ENCODE results near the gene DAAM1.

DAAM1 gene

DNA sequence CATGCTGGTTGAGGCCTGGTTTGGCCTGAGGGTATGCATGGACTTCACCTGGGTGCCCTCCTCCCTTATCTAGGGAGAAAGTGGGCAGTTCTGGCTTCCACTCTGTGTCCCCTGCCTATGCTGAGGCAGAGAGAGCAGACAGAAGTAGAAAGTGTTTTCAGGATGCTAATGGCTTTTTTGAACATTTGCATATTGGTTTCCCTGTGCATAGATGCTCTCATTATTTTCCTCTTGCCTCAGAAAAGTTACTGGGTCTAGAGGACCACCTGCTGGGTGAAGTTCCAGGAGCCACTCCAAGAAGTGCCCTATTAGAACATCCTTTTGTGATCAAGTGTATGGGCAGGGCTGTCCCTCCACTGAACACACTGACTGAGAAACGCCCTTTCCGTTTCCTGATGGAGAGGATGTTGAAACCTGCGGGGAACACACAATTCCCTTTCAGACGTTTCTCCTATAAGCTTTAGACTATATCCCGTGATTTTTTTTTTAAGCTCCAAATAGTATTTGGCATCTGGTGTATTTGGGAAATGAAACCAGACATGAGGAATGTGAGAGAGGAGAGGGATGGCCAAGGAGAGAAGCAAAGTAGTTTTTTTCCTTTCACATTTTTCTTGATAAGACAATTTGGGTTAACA, 66.6 kb downstream of the DAAM1 start:
- no peak for DNase-seq (ENCODE audit: low read depth, low spot score)

DNA sequence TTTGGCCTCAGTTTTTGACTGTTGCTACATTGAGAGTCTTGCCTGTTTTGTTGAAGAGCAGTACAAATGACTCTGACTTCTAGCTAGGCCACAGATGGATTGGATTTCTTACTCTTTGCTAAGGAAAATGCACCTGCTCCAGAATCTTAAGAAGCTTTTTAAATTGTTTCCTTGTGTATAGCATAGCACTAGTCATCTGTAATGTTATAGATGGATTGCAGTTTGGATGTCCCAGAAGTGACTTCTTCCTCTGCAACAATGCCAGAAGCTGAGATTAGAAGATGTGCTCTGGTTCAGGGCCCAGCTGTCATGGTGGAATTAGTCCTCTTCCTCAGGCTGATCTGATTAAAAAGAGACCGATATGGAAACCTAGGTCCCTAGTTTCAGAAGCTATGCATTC, 67.9 kb downstream of the DAAM1 start:
- no peak for DNase-seq (ENCODE audit: low read depth, low spot score)

DNA sequence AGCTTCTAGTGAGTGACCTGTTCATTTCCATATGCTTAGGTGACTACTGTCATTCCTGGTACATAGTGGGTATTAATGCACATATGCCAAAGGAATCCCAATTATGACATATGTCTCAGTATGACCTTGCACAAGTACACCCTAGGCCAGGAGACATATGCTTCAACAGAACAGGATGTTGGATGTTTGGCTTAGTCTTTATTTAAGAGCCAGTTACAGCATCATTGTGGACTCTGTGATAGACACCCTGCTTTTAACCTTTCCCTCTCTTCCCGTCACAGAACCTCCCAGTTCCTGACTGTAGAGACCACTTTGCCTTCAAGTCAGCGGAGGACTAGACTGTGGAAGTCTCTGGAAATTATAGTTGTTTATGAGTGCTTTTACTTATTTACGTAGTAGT, 72.9 kb downstream of the DAAM1 start:
- no peak for DNase-seq (ENCODE audit: low read depth, low spot score)

DNA sequence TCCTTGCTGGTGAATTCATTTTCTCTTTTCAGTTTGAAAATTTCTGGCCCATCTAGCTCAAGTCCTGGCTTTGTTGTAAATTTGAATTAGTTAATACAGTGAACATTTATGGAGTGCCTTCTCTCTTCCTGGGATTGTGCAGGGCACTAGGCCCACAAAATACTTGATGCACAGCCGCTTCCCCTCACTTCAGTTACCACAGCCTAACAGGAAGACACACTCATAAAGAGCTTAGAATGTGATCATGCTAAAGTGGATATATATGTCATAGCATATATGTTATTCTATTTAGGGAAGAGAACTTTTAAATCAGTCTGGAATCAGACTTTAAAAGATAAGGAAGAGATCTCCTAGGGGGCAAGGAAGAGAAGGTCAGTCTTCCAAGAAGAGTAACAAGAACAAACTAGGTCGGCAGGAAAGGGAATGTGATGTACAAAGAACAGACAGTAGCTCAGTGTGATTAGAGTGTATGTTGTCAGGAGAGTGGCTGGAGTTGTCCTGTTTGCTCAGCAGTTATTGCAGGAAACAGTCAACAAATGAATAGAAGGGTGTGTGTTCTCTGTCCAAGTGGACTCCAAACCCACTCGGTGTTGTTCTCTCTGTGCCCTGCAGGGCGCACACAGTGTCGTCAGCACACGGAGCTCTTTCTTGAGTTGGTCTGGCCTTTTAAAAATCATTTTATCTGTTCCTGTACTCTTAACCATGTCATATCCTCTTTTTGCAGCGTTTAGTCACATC, 74.4 kb downstream of the DAAM1 start:
- DNase-seq (ENCODE audit: low read depth, low spot score): no peak

DNA sequence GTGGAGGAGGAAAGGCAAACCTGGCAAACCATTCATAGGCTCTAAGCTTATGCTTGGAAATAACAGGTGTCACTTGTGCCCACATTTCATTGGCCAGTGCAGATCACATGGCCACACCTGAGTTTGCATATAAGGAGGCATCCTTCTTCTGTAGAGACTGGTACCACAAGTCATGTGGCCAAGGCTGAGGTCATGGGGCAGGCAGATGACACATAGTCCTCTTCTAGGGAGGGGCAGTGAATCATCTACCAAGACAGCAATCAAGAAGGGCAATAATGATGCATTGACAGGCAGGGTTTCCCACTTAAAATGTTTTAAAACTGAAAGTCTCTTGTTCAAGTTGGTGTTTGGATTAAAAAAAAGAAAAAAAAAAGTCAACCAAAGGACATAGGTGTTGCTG, 77.3 kb downstream of the DAAM1 start:
- no peak for DNase-seq (ENCODE audit: low read depth, low spot score)

DNA sequence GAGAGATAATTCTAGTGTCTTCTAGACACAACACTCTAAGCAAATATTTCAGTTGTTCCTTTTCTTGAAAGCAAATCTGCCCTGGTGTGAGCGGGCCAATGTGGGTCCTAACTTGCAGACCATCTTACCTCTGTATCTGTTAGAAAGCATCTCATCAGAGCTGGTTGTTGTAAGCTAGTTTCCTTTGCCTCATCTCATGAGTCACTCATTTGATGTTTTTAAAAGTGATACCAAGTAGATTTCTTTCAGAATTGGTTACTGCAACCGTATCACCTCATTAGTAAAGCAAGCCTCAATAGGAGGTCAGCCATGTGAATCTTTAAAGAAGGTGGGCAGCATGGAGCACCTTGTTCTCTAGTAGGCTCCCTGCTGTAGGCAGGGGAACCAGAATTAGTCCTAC, 78.6 kb downstream of the DAAM1 start:
- DNase-seq (ENCODE audit: low read depth, low spot score): no peak

DNA sequence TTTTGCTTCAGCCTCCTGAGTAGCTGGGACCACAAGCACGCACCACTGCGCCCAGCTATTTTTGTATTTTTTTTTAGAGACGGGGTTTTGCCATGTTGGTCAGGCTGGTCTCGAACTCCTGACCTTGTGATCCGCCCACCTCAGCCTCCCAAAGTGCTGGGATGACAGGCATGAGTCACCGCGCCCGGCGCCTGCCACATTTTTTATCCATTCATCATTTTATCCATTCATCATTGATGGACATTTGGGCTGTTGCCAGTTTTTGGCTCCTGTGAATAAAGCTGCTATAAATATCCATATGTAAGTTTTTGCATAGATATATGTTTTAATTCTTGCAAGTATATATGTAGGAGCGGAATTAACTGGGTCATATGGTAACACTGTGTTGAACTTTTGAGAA, 79.5 kb downstream of the DAAM1 start:
- no peak for DNase-seq (ENCODE audit: low read depth, low spot score)

DNA sequence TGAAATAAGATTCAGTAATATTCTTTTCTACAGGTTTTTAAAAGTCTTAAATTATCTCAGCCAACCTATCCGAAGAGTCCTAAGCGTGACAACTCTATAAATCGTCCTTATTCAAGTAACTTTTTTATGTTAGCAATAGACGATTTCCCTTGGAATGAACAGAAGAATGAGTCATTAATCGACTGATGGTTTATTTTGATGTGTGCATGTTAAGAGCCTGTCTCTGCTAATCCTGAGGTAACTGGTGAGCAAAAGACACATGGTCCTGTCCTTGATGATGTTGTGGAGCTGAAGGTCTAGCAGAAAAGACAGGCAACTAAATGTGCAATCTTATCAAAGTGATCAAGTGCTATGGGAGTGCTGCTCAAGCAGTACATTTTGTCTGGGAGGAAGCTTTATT, 80.4 kb downstream of the DAAM1 start:
- DNase-seq (ENCODE audit: low read depth, low spot score): no peak

DNA sequence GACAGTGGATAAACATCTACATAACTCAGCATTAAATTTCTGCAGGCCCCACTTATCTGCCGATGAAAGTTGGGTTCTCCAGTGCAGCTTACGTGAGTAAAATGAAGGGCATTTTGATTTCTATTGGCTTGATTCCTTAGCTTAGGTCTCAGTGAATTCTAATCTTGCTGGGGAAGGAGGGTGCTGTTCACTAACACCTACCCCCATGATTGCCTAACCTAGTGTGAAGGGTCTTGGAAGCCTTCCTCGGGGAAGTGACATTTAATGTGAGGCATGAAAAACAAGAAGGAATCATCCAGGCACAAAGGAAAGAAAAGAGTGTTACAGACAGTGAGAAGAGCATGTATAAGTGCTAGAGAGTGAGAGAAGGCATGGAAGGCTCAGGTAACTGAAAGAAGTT, 81.0 kb downstream of the DAAM1 start:
- no peak for DNase-seq (ENCODE audit: low read depth, low spot score)

DNA sequence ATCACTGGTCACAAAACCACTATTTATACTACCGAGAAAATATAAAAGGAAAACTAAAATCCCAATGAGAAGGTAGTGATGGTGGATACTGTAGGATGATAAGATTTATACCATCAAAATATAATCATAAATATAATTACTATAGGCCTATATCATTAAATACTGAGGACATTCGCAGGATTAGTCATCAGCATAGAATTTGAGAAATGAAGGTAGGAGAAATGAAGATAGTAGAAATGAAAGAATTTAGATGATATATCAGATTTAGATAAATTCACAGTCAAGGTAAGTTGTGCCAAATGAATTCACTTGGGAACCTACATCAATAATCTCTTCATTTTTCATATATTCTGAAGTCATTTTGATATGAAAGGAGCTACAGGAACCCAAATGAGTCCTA, 82.8 kb downstream of the DAAM1 start:
- DNase-seq (ENCODE audit: low read depth, low spot score): no peak

DNA sequence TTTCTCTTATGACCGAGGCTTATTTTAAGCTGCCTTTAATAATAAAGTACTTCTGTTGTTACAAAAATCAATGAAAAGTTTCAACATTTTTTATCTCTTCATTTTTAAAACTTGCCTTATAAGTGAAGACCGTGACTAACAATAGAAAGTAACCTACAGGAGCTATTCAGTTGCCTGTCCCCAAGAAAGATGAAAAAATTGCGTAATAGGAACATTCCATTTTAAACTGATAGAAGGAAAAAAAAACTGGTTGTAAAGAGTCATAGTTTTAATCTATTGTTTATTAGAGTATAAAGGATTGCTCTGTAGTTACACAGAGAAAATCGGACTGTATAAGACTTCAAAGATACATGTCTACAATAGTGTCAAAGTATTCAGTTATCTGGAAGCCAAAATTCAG, 83.3 kb downstream of the DAAM1 start:
- DNase-seq (ENCODE audit: low read depth, low spot score): no peak

DNA sequence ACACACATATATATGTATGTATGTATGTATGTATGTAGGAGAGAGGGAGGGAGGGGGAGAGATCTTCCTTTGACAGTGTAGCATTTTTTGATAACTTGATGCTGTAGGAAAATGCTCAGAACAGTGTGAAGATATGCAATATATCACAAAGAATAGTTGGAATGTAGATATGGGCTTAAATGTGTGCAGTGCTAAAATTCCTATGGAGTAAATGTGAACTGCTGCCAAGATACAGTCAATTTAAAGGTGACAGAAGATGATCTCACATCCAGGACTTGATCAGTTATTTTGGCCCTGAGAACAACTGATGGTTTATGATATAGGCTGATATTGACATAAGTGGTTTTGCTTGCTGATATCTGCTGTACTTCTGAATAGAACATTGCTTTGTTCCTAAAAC, 84.2 kb downstream of the DAAM1 start:
- DNase-seq (ENCODE audit: low read depth, low spot score): no peak

DNA sequence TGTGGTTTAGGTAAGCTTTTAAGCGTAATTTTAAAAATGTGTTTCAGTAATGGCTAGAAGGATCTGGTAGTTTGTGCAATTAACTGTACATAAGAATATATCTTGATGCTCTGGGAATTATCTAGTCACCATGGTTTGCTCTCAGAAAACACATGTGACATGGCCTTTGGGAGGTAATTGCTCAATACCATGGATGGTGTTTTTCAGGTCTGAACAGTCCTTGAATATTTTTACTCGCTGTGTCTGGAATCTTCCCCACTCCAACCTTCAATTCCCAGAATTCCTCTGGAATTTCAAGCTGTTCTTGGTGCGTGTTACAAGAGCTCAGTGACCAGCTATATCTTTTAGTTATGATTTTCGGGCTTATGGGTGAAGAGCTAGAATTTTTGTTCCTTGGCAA, 85.3 kb downstream of the DAAM1 start:
- DNase-seq (ENCODE audit: low read depth, low spot score): no peak

DNA sequence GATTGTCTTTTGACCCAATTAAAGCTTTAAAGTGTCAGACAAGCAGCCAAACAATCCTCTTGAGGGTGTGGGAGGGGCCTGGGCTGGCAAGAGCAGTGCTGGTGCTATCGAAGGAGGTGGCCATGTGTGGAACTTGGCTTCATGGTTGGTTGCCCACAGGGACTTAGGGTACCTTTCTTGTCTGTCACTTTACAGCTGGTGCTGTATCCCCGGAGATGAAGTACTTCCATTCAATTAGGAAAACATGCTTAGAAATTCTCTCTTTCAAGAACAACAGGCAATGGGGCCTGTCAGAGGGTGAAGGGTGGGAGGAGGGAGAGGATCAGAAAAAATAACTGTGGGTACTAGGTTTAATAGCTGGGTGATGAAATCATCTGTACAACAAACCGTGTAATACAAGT, 86.5 kb downstream of the DAAM1 start:
- no peak for DNase-seq (ENCODE audit: low read depth, low spot score)

DNA sequence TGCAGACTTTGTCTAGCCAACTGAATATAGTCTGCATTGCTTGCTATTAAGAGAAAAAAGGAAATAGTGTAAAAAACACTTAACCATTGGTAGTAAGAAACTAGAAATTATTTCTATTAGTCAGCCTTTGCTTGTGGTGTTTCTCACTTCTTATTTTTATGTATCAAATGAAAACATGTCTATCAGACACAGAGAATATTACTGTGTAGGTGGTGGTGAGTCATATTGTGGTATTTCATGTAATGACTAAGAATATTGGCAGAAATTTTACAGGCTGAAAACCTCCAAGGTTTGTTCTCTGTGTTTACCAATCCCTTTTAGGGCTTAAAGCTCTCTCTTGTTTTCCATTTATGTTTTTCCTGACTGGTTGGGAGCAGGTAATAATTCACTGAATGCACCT, 87.2 kb downstream of the DAAM1 start:
- no peak for DNase-seq (ENCODE audit: low read depth, low spot score)

DNA sequence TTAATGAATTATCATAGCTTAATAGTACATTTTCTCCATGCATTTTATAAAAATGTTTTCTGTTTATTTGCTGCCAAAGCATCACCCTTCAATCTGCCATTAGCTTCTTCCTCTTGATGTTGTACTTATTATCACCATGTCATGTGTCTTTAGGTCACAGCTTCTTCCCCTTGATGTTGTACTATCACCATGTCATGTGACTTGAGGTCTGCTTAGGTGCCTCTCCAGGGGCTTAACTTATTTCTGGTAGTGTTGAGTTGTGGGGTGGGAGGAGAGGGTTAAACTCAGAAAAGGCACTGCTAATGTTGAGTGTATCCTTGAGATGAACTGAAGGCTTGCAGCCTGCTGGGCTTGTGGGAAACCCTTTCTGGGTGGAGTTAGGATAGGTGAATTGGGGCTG, 87.8 kb downstream of the DAAM1 start:
- DNase-seq (ENCODE audit: low read depth, low spot score): no peak

DNA sequence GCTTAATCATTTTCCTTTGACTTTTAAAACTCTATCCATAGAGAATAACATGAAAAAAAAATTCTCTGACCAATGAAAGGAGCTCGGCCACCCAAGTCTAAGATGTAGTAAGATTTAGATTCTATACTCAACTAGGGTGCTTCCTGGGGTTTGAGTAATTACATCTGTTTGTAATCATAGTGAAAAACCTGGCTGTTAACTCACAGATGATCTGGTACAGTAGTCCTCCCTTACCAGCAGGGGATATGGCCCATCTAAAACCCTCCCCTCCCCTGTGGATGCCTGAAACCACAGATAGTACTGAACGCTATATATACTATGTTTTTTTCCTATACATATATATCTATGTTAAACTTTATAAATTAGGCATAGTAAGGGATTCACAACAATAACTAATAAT, 89.2 kb downstream of the DAAM1 start:
- DNase-seq (ENCODE audit: low read depth, low spot score): no peak

DNA sequence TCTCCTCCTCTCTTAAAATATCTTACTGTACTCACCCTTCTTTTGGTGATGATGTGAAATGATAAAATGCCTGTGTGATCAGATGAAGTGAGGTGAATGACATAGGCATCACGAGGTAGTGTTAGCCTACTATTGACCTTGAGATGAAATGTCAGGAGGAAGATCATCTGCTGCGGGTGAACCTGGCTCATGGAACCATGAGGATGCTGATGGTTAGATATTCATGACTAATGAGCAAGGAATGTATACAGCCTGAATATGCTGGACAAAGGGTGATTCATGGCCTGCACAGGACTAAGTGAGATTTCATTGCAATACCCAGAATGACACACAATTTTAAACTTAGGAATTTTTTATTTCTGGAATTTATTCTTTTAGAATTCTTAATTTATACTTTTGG, 89.6 kb downstream of the DAAM1 start:
- DNase-seq (ENCODE audit: low read depth, low spot score): no peak

DNA sequence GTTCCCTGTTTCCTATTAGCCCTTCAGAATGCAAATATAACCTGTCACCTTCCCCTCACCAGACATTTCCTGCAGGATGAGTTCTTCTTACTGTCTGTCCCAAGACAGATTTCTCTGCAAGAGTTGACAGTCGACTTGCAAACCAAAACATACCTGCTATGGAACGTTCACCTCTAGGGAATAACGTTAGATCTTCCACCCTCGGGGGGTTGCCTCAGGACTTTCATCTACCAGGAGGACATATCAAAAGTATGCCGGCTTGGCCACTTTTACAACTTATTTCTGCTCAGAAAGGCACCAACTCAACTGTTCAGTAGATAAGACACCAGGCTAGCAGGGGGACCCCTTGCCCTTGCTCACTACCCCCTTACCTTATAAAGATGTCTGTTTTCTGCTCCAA, 92.5 kb downstream of the DAAM1 start:
- DNase-seq (ENCODE audit: low read depth, low spot score): no peak

DNA sequence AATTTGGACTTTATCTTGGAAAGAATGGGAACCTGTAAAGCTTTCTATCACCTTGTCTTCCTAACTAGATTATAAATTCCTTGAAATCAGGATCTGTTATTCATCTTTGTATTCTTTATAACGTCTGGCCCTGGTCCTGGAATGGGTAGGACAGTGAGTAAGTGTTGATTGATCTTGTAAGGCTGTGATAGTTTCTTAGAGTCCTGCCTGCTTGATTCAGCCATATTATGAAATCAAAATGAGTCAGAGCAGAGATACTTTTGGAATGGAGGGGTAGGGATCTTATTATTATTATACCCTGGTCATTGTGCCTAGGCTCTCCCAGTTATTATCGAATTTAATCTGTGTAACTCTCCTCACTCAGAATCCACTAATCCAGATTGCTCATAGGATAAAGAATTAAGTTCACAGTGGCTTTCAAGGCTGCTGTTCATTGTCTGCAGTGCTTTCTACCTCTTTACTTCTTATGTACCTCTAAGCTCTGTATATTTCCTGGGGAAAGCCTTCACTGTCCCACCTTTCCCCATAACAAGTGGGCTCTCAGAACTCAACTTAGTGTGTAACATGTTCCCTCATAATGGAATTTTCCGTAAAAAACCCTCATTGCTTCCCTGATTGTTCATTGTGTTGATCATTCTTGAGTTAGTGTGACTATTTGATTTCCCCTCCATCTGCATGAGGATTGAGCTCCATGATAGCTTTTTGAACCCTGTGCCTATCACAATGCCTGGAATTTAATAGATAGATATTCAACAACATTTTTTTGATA, 93.3 kb downstream of the DAAM1 start:
- DNase-seq (ENCODE audit: low read depth, low spot score): no peak

DNA sequence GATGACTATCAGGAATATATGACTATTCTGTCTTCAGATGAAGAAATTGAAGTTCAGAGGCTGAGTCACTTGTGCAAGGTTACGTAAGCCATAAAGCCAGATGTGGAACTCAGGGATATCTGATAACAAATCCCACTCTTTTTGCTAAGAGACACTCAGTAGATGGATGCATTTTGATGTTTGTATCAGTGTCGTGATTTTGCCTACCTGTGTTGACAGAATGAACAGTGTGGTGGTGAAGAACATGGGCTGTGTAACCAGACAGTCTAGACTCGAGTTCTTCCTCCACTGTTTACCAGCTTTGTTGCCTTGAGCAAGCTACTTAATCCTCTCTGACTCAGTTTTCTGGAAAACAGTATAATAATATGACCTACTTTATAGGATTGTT, 93.9 kb downstream of the DAAM1 start:
- DNase-seq (ENCODE audit: low read depth, low spot score): no peak

DNA sequence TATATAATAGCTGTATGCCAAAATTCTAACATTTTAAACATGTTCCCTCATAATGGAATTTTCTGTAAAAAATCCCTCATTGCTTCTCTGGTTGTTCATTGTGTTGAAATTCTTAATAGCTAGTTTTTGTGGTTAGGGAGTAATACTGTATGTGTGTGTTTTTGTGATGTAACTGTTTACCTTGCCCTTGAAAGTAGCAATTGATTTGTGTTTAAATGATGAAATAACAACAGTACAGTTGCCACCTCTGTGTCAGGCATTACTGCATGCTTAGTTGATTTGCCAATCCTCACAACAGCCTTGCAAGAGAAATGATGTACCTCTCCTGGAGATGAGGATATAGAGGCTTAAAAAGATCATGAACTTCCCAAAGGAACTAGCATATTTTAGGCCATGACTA, 94.9 kb downstream of the DAAM1 start:
- no peak for DNase-seq (ENCODE audit: low read depth, low spot score)

DNA sequence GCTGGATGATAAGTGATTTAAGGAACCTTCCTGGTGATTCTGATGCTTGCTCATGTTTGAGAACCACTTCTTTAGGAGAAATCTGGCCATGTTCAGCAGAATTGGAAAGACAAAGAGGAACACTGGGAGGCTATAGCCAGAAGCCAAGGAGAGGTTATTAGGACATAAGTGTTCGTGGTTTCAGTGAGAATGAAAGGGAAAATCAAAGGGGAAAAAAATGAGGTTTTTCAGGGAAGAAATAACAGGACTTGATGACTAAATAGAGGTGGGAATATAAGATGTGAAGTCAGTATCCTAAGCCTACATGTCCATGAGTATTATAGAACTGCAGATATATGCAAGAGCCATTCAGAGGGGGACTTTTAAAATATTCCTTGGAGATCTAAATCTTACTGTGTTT, 95.6 kb downstream of the DAAM1 start:
- DNase-seq (ENCODE audit: low read depth, low spot score): no peak

Data from activated naive CD8-positive, alpha-beta T cell treated with anti-CD3 and anti-CD28 coated beads, Interleukin-2, amount 50 U/mL, for 16 hours (primary cell).